HG02943 (cell line): ENCODE data around the gene CENPVL2.
"Not testable (repeated sequence)": the region's sequence is repeated elsewhere in the genome, so short reads cannot be mapped to it uniquely, and the experiment has no call there.

ENCODE experiments used
- ATAC-seq: cut with Tn5 transposase; IDR thresholded peaks from one replicate; pipeline ENCODE4 v1.9.1; 2021; ENCODE audit warnings: mild to moderate bottlenecking, low read depth, moderate library complexity; ENCODE audit not compliant: unreplicated experiment

Gene CENPVL2

DNA sequence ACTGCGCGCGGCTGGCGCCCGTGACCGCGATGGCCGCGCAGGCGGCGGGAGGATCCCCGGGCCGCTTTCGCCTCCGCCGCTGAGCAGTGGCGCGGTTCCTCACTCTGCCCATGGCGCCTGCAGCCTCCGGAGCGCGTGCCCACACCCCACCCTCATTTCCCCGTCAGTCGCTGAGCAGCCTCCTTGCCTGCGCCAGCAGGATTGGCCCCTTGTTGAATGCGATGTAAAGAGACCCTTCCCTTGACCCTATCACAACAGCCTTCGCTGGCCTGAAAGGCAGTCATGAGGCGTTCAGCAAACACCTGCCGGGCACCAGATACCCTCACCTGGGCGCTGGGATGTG, at the start of gene CENPVL2:
Gene CENPVL2 (minus strand): TSS at position 112 of the 343 bp plus-strand sequence. CDS start 0 bp downstream, at position 112.
- not testable (repeated sequence) for ATAC-seq

DNA sequence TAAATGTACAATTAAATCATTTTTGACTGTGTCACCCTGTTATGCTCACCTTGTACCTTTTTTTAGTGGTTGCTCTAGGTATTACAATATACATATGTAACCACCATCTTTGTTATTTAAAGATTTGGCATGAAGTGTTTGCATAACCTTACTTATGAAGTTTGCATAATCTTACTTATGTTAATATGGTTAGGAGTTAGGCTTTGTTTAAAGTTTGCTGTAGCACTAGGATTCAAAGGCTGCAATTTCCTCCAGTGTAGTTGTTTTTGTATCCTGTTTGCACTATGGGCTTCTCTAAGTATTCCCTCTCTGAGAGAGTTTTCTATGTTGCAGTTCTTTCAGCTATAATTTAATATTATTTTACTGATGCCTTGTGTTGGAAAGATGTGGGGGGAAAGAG, 45.6 kb upstream of the CENPVL2 start:
- no peak for ATAC-seq

DNA sequence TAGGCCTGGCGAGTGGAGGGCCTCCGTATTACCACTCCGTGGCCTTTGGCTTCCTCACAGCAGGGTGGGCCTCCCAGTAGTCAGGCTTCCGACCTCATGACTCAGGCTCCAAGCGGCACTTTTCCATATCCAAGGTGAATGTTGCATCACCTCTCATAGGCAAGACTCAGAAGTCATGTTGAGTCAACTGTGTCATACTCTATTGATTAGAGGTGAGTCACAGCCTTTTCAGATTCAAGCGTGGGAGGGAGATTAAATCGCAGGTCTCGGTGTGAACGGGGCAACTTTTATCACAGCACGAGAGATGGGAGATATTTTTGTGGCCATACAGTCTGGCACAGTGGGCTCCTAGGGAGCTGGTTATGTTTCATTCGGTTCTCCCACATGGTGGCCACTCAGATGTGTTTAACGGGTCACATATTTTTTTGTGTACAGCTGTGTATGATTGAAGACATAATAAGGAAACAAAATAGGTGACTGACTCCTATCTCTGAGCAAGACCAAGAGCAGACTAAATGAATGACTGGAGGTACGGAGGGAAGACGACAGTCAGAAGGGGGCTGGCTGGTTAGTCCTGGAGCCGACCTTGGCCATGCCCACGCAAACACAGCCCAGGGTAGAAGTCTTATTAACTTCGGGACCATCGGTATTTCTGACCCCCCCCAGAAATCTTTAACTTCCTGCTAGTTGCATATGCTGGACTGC, 30.5 kb upstream of the CENPVL2 start:
- ATAC-seq, result not testable (repeated sequence)

DNA sequence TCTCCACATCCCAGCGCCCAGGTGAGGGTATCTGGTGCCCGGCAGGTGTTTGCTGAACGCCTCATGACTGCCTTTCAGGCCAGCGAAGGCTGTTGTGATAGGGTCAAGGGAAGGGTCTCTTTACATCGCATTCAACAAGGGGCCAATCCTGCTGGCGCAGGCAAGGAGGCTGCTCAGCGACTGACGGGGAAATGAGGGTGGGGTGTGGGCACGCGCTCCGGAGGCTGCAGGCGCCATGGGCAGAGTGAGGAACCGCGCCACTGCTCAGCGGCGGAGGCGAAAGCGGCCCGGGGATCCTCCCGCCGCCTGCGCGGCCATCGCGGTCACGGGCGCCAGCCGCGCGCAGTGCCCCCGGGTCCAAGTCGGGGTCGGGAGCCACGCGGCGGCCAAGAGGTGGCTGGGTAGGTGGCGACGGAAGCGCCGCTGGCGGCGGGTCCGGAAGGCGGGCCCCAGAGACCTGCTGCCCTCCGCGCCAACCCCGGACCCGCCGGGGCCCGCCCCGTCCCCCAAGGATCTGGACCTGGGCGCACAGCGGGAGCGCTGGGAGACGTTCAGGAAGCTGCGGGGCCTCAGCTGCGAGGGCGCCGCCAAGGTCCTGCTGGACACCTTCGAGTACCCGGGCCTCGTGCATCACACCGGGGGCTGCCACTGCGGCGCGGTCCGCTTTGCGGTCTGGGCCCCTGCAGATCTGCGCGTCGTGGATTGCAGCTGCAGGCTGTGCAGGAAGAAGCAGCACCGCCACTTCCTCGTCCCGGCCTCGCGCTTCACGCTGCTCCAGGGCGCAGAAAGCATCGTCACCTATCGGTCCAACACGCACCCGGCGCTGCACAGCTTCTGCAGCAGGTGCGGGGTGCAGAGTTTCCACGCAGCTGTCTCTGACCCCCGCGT, 27.9 kb upstream of the CENPVL2 start, which contains the start of gene CENPVL1:
Gene CENPVL1 (plus strand): TSS at position 236 of the 888 bp plus-strand sequence. CDS start 0 bp downstream, at position 236.
- ATAC-seq, result not testable (repeated sequence)

- ATAC-seq, result no peak
These were observed 14.8 kb upstream of the CENPVL2 start for GRCh38 chrX:51697397-51697796.

DNA sequence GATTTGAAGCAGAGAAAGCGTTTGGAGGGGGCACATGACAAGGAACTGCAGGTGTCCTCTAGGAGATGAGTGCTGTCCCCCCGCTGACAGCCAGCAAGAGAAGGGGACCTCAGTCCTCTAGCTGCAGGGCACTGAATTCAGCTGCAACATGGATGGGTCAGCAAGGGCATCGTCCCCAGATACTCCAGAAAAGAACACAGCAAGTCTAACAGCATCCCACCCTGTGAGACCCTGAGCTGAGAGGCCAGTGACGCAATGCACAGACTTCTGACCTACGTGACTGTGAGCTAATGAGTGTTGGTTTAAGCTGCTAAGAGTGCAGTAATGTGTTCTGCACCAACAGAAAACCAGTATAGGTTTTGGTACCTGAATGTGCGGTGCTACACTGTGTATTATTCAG, 11.6 kb upstream of the CENPVL2 start:
- no peak for ATAC-seq

GRCh38 chrX:51681808-51682719, 567 bp downstream of the CENPVL2 start:
- not testable (repeated sequence) for ATAC-seq

DNA sequence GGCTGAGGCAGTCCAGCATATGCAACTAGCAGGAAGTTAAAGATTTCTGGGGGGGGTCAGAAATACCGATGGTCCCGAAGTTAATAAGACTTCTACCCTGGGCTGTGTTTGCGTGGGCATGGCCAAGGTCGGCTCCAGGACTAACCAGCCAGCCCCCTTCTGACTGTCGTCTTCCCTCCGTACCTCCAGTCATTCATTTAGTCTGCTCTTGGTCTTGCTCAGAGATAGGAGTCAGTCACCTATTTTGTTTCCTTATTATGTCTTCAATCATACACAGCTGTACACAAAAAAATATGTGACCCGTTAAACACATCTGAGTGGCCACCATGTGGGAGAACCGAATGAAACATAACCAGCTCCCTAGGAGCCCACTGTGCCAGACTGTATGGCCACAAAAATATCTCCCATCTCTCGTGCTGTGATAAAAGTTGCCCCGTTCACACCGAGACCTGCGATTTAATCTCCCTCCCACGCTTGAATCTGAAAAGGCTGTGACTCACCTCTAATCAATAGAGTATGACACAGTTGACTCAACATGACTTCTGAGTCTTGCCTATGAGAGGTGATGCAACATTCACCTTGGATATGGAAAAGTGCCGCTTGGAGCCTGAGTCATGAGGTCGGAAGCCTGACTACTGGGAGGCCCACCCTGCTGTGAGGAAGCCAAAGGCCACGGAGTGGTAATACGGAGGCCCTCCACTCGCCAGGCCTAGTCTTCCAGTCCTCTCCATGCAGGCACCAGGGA, 2.8 kb downstream of the CENPVL2 start:
- ATAC-seq, result not testable (repeated sequence)

GRCh38 chrX:51665981-51666380, 16.6 kb downstream of the CENPVL2 start:
- no peak for ATAC-seq

DNA sequence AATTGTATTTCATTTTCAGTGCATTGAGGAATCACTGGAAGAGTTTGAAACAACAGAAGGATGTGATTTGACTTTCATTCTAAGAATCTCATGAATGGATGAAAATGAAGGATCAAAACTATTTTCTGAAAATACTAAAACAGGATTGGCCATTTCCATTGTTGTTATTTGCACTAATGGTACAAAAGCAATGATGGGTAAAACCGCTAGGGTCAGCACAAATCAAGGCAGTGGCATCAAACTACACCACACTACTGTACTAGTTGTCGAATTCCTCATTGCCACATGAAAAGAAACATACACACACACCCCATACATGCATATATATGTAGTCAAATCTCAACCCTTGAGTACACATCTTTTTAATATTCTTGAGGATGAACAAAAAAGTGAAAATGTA, 39.3 kb downstream of the CENPVL2 start:
- ATAC-seq, result no peak

GRCh38 chrX:51641421-51642021, 41.1 kb downstream of the CENPVL2 start:
- ATAC-seq, result no peak

DNA sequence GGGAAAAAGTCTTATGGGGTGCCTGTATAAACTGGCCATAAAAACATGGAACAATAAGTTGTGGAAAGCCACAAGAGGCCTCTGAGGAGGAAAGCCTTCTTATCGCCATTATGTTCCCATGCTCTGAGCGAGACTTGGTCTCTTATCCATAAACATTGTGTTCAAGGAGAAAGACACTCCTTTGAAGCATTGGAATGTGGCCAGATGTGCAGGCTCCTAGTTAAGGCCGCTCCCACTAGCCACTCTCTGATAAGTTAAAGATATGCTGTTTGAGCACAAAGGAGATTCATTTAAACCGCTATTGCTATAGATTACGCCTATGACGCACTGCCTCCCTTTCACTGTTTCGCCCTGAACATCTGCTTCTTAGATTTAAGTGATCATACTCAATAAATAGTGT, 46.1 kb downstream of the CENPVL2 start:
- ATAC-seq, result not testable (repeated sequence)
